ENCODE data around the gene RILPL1. TPM values are rescaled to one million over a fixed set of nuclear protein-coding genes. Genes with fewer than 3 reads are reported as not detected.

Gene RILPL1
- total and polyA plus RNA-seq, 2 of the 4 experiments (the other 2 are of a cell fraction): 11.1 to 19.8 TPM

DNA sequence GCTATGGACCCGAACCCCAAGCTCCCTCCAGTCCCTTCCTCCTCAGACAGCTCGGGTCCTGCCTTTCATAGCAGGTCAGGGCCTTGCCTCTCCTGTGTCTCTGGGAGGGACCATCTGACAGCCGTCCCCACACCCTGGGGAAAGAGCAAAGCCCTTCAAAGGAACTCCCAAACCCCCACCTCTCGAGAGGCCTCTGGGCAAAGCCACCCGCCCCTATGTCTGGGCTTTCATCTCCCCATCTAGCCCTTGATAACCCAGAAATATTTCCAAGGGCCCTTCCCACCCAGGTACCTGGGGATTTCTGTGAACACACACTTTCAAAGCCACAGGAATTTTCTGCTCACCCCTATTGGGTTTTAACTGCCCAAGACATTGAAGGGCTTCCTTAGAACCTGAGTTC is 43.4 kb downstream of the RILPL1 start:
- Histone ChIP-seq H3K23ac (ENCODE audit: low read depth, low read length) (no peak overlapping the region), H3K27ac (ENCODE audit: insufficient read depth, low read length) (no peak overlapping the region), H2AFZ (replicated peaks; ENCODE audit: low read length, poor library complexity) (no peak overlapping the region), H3K56ac (ENCODE audit: extremely low read depth, insufficient read depth, low read length) (no peak overlapping the region), H2BK120ac (ENCODE audit: low read depth, low read length) (no peak overlapping the region), H2AK5ac (ENCODE audit: low read depth, low read length) (no peak overlapping the region), H3K4me2 (ENCODE audit: low read depth, low read length) (no peak overlapping the region), H3K79me1 (ENCODE audit: low read depth in 1 of 2, low read length in 2 of 2) (no peaks in the 10 kb centered on the region), H2BK5ac (ENCODE audit: low read depth, low read length, poor library complexity, severe bottlenecking) (no peak overlapping the region), H3K9ac (ENCODE audit: low read depth, low read length) (no peak overlapping the region), H3K9me1 (ENCODE audit: insufficient read depth, low read length) (no peaks in the 10 kb centered on the region), H4K20me1 (ENCODE audit: insufficient read depth, low read length) (no peaks in the 10 kb centered on the region), H3K36me3 (ENCODE audit: control insufficient read depth, insufficient read depth, low read length) (peaks cover 6% of the 10 kb centered on the region), H3K27me3 (ENCODE audit: control insufficient read depth, insufficient read depth, low read length) (no peaks in the 10 kb centered on the region), H2AK9ac (replicated peaks; ENCODE audit: low read depth, low read length, poor library complexity) (no peak overlapping the region), H2BK15ac (ENCODE audit: low read depth, low read length) (no peak overlapping the region), H2BK20ac (ENCODE audit: low read depth, low read length) (no peak overlapping the region), H3K4me3 (ENCODE audit: insufficient read depth, low read depth, low read length) (no peak overlapping the region), H4K91ac (ENCODE audit: insufficient read depth, low read depth, low read length) (no peak overlapping the region), H3K4me1 (ENCODE audit: control insufficient read depth, insufficient read depth, low read length) (peaks cover 4% of the 10 kb centered on the region; the same call in 1 of the 2 replicates), H3K9me3 (ENCODE audit: control insufficient read depth, insufficient read depth, low read length) (no peaks in the 10 kb centered on the region), H3K18ac (ENCODE audit: low read depth, low read length) (no peak overlapping the region), H3K4ac (ENCODE audit: low read depth, low read length) (no peak overlapping the region), H4K8ac (ENCODE audit: low read depth in 2 of 2, low read length in 2 of 2) (no peak overlapping the region), H4K5ac (ENCODE audit: low read depth, low read length) (no peak overlapping the region), H3K14ac (replicated peaks; ENCODE audit: low read depth, low read length) (no peak overlapping the region)
- dilution Hi-C loops (cut with HindIII; ENCODE audit: low sequenced_read_pairs, unreplicated experiment) (no loop called here), in situ Hi-C loops (cut with MboI; ENCODE audit: low sequenced_read_pairs) (no loop called here), intact Hi-C loops (cut with micrococcal nuclease) (no loop called here)
- ChIA-PET POLR2A (ENCODE audit: unreplicated experiment) (no interaction called here), CTCF (no interaction called here)
- WGBS, 2 experiments (ENCODE audit: extremely low coverage in 2 of 2, insufficient read length in 1 of 2): 67% methylated on average over 1 of the region's 5 CpGs; no CpG with 5 or more reads in 1 of the 2 experiments
- BruUV-seq (replicated peaks): no TSS peak
- TF ChIP-seq MAZ (IDR thresholded peaks at IDR 0.05; ENCODE audit: borderline replicate concordance, low read depth, low read length): no peak
- ATAC-seq (ENCODE audit: low read depth) (no peak), DNase-seq (no peak)
